ENCODE data around the gene CNOT11. TPM values are rescaled to one million over a fixed set of nuclear protein-coding genes. Genes with fewer than 3 reads are reported as not detected.
"Not testable (repeated sequence)": the region's sequence is repeated elsewhere in the genome, so short reads cannot be mapped to it uniquely, and the experiment has no call there.

CNOT11 gene
- total RNA-seq, 1 experiment from 2014 or later = 51.7 TPM

GRCh38 chr2:101238930-101239759 is 13.5 kb upstream of the CNOT11 start:
- CTCF ChIA-PET = no interaction called here
- Histone ChIP-seq H3K27me3 (replicated peaks; ENCODE audit: insufficient read depth, low read depth, low read length, poor library complexity) (no peaks in the 10 kb centered on the region), H3K4me1 (ENCODE audit: insufficient read depth, low read length, poor library complexity, severe bottlenecking) (no peaks in the 10 kb centered on the region), H3K4me3 (ENCODE audit: low read depth, low read length, poor library complexity, severe bottlenecking) (no peak overlapping the region), H3K27ac (ENCODE audit: low read depth, low read length, poor library complexity, severe bottlenecking) (no peak overlapping the region), H3K9me3 (ENCODE audit: low read depth, low read length, poor library complexity, severe bottlenecking) (no peaks in the 10 kb centered on the region), H3K36me3 (ENCODE audit: insufficient read depth, low read length, poor library complexity, severe bottlenecking) (no peaks in the 10 kb centered on the region)
- intact Hi-C loops (cut with micrococcal nuclease; ENCODE audit: unreplicated experiment) = no loop called here
- TF ChIP-seq CTCF (conservative IDR thresholded peaks at IDR 0.05; ENCODE audit: low read depth, low read length) (no peak), EZH2 (IDR thresholded peaks at IDR 0.05; ENCODE audit: borderline replicate concordance, low read depth, low read length, poor library complexity, severe bottlenecking) (no peak)
- DNase-seq (ENCODE audit: low spot score) = no peak
- POLR2A ChIA-PET (ENCODE audit: low non-redundant PET) = no interaction called here
- no TSS peak for BruUV-seq (replicated peaks)

GRCh38 chr2:101239760-101240118 is 12.9 kb upstream of the CNOT11 start:
- H3K36me3 ChIP-seq (ENCODE audit: insufficient read depth, low read length, poor library complexity, severe bottlenecking); POLR2A ChIA-PET (ENCODE audit: low non-redundant PET); H3K4me3 ChIP-seq (ENCODE audit: low read depth, low read length, poor library complexity, severe bottlenecking); intact Hi-C loops (cut with micrococcal nuclease; ENCODE audit: unreplicated experiment); H3K9me3 ChIP-seq (ENCODE audit: low read depth, low read length, poor library complexity, severe bottlenecking); BruUV-seq (replicated peaks); H3K27me3 ChIP-seq (replicated peaks; ENCODE audit: insufficient read depth, low read depth, low read length, poor library complexity); H3K4me1 ChIP-seq (ENCODE audit: insufficient read depth, low read length, poor library complexity, severe bottlenecking); DNase-seq (ENCODE audit: low spot score); CTCF ChIA-PET; H3K27ac ChIP-seq (ENCODE audit: low read depth, low read length, poor library complexity, severe bottlenecking): not testable (repeated sequence)

- BruUV-seq (replicated peaks); intact Hi-C loops (cut with micrococcal nuclease; ENCODE audit: unreplicated experiment); H3K9me3 ChIP-seq (ENCODE audit: low read depth, low read length, poor library complexity, severe bottlenecking); H3K27ac ChIP-seq (ENCODE audit: low read depth, low read length, poor library complexity, severe bottlenecking); H3K36me3 ChIP-seq (ENCODE audit: insufficient read depth, low read length, poor library complexity, severe bottlenecking); H3K4me3 ChIP-seq (ENCODE audit: low read depth, low read length, poor library complexity, severe bottlenecking); H3K27me3 ChIP-seq (replicated peaks; ENCODE audit: insufficient read depth, low read depth, low read length, poor library complexity); H3K4me1 ChIP-seq (ENCODE audit: insufficient read depth, low read length, poor library complexity, severe bottlenecking): not testable (repeated sequence)
- peak; percentile 16 for DNase-seq (ENCODE audit: low spot score)
- ChIA-PET POLR2A (ENCODE audit: low non-redundant PET) (interaction anchor here (0.6 kb wide), 1 partner anchor 793 kb away, joined by 3 read pairs; no protein-coding TSS in a partner anchor), CTCF (interaction anchor here (0.6 kb wide), 1 partner anchor 154 kb away, joined by 3 read pairs; no protein-coding TSS in a partner anchor)
- peak; percentile 52 for TF ChIP-seq CTCF (conservative IDR thresholded peaks at IDR 0.05; ENCODE audit: low read depth, low read length)
Measured at GRCh38 chr2:101240694-101241093, 12.0 kb upstream of the CNOT11 start.

- Histone ChIP-seq H3K4me1 (ENCODE audit: insufficient read depth, low read length, poor library complexity, severe bottlenecking) (no peaks in the 10 kb centered on the region), H3K27ac (ENCODE audit: low read depth, low read length, poor library complexity, severe bottlenecking) (no peak overlapping the region), H3K4me3 (ENCODE audit: low read depth, low read length, poor library complexity, severe bottlenecking) (no peak overlapping the region), H3K9me3 (ENCODE audit: low read depth, low read length, poor library complexity, severe bottlenecking) (no peaks in the 10 kb centered on the region), H3K36me3 (ENCODE audit: insufficient read depth, low read length, poor library complexity, severe bottlenecking) (no peaks in the 10 kb centered on the region), H3K27me3 (replicated peaks; ENCODE audit: insufficient read depth, low read depth, low read length, poor library complexity) (no peaks in the 10 kb centered on the region)
- no peak for TF ChIP-seq EZH2 (IDR thresholded peaks at IDR 0.05; ENCODE audit: borderline replicate concordance, low read depth, low read length, poor library complexity, severe bottlenecking)
- TF ChIP-seq CTCF (conservative IDR thresholded peaks at IDR 0.05; ENCODE audit: low read depth, low read length) = no peak
- intact Hi-C loops (cut with micrococcal nuclease; ENCODE audit: unreplicated experiment) = no loop called here
- BruUV-seq (replicated peaks) = no TSS peak
- ChIA-PET POLR2A (ENCODE audit: low non-redundant PET) (interaction anchor here (0.6 kb wide), 1 partner anchor 793 kb away, joined by 3 read pairs; no protein-coding TSS in a partner anchor), CTCF (interaction anchor here (0.6 kb wide), 1 partner anchor 153 kb away, joined by 3 read pairs; no protein-coding TSS in a partner anchor)
- DNase-seq (ENCODE audit: low spot score) = no peak
Measured at GRCh38 chr2:101241158-101241557, 11.5 kb upstream of the CNOT11 start.

- H3K27me3 ChIP-seq (replicated peaks; ENCODE audit: insufficient read depth, low read depth, low read length, poor library complexity); H3K9me3 ChIP-seq (ENCODE audit: low read depth, low read length, poor library complexity, severe bottlenecking); H3K27ac ChIP-seq (ENCODE audit: low read depth, low read length, poor library complexity, severe bottlenecking); intact Hi-C loops (cut with micrococcal nuclease; ENCODE audit: unreplicated experiment); H3K4me3 ChIP-seq (ENCODE audit: low read depth, low read length, poor library complexity, severe bottlenecking); CTCF ChIA-PET; H3K36me3 ChIP-seq (ENCODE audit: insufficient read depth, low read length, poor library complexity, severe bottlenecking); H3K4me1 ChIP-seq (ENCODE audit: insufficient read depth, low read length, poor library complexity, severe bottlenecking); BruUV-seq (replicated peaks); DNase-seq (ENCODE audit: low spot score); POLR2A ChIA-PET (ENCODE audit: low non-redundant PET): not testable (repeated sequence)
Measured at GRCh38 chr2:101244373-101244772, 8.3 kb upstream of the CNOT11 start.

All from A673 (cell line).